Activated CD4-positive, alpha-beta memory T cell treated with anti-CD3 and anti-CD28 coated beads, Interleukin-2, amount 10 ng/mL, durations not matched to agents 7 days and 5 days (primary cell): ENCODE measurements around the gene CSGALNACT2. TPM values are rescaled to one million over a fixed set of nuclear protein-coding genes. Genes with fewer than 3 reads are reported as not detected.

Experiments
- CTCF ChIA-PET: fragments of 350-600 bp; sonication (Branson Sonifier 250); formaldehyde crosslinking; loops from one replicate; lab custom pipeline; 2021; ENCODE audit warnings: antibody characterized with exemption, inconsistent platforms; lab: Charles Lee
- POLR2A ChIA-PET: fragments of 350-600 bp; sonication (Branson Sonifier 250); formaldehyde crosslinking; loops from one replicate; lab custom pipeline; 2021; ENCODE audit warnings: antibody characterized with exemption; lab: Charles Lee
- DNase-seq: peaks from one replicate; pipeline ENCODE4 v3.0.0-alpha.2; 2020
- H3K27ac Mint-ChIP-seq: one replicate; pipeline ENCODE4 v1.8.0; 2021; ENCODE audit warnings: mild to moderate bottlenecking, mixed read lengths
- H3K27me3 Mint-ChIP-seq: one replicate; pipeline ENCODE4 v1.8.0; 2021; ENCODE audit warnings: mixed read lengths
- H3K36me3 Mint-ChIP-seq: one replicate; pipeline ENCODE4 v1.8.0; 2021; ENCODE audit warnings: low read depth, mixed read lengths
- H3K4me1 Mint-ChIP-seq: one replicate; pipeline ENCODE4 v1.8.0; 2021; ENCODE audit warnings: mixed read lengths
- H3K4me3 Mint-ChIP-seq: one replicate; pipeline ENCODE4 v1.8.0; 2021; ENCODE audit warnings: mild to moderate bottlenecking, mixed read lengths
- H3K9me3 Mint-ChIP-seq: one replicate; pipeline ENCODE4 v1.8.0; 2021; ENCODE audit warnings: mixed read lengths
- total RNA-seq, 2 experiments: library from RNA; stranded (reverse); gene quantifications; one replicate each; pipeline ENCODE4 v1.2.3, GENCODE V29; 2021

The CSGALNACT2 gene
- total RNA-seq, 2 experiments from 2014 or later = 64.8 to 66.2 TPM

GRCh38 chr10:43202657-43203447, 64.6 kb downstream of the CSGALNACT2 start:
- no peaks in the 10 kb centered on the region for H3K9me3 Mint-ChIP-seq
- ChIA-PET CTCF (interaction anchor here (0.6 to 3.2 kb wide), 26 partner anchors 9 to 250 kb away, joined by 3 to 19 read pairs (median 4); partner anchors contain the start of gene CSGALNACT2), POLR2A (interaction anchor here (1.3 to 2.3 kb wide), 4 partner anchors 10 to 85 kb away, joined by 3 to 13 read pairs (median 8); partner anchors contain the start of gene CSGALNACT2)
- no peak overlapping the region for H3K27ac Mint-ChIP-seq
- H3K36me3 Mint-ChIP-seq = no peaks in the 10 kb centered on the region
- H3K4me3 Mint-ChIP-seq = peak overlapping the region; percentile 70
- H3K4me1 Mint-ChIP-seq = peaks cover 12% of the 10 kb centered on the region
- DNase-seq = peak; percentile 53
- H3K27me3 Mint-ChIP-seq = no peaks in the 10 kb centered on the region

- Mint-ChIP-seq H3K4me3 (no peak overlapping the region), H3K36me3 (no peaks in the 10 kb centered on the region), H3K27ac (no peak overlapping the region), H3K9me3 (no peaks in the 10 kb centered on the region), H3K4me1 (peaks cover 12% of the 10 kb centered on the region), H3K27me3 (no peaks in the 10 kb centered on the region)
- CTCF ChIA-PET = interaction anchor here (0.6 to 3.2 kb wide), 16 partner anchors 9 to 258 kb away, joined by 3 to 21 read pairs (median 5); partner anchors contain the start of gene CSGALNACT2
- POLR2A ChIA-PET = interaction anchor here (1.6 to 2.3 kb wide), 2 partner anchors 9 to 10 kb away, joined by 3 to 11 read pairs; no protein-coding TSS in a partner anchor
- DNase-seq = peak; percentile 30
These were observed 65.3 kb downstream of the CSGALNACT2 start for GRCh38 chr10:43203448-43204041.

GRCh38 chr10:43204042-43204942, 66.0 kb downstream of the CSGALNACT2 start:
- Mint-ChIP-seq H3K4me3 (no peak overlapping the region), H3K4me1 (peaks cover 12% of the 10 kb centered on the region), H3K36me3 (no peaks in the 10 kb centered on the region), H3K27me3 (no peaks in the 10 kb centered on the region), H3K27ac (no peak overlapping the region), H3K9me3 (no peaks in the 10 kb centered on the region)
- peak; percentile 16 for DNase-seq
- CTCF ChIA-PET = interaction anchor here (0.6 to 3.2 kb wide), 37 partner anchors 9 to 258 kb away, joined by 3 to 21 read pairs (median 4); partner anchors contain the start of gene CSGALNACT2
- POLR2A ChIA-PET = interaction anchor here (1.0 to 1.6 kb wide), 3 partner anchors 9 to 65 kb away, joined by 3 read pairs; no protein-coding TSS in a partner anchor

- POLR2A ChIA-PET = interaction anchor here (0.7 to 1.6 kb wide), 6 partner anchors 8 to 66 kb away, joined by 3 read pairs; no protein-coding TSS in a partner anchor
- CTCF ChIA-PET = interaction anchor here (0.6 to 3.2 kb wide), 37 partner anchors 10 to 262 kb away, joined by 3 to 21 read pairs (median 4); partner anchors contain the start of gene CSGALNACT2
- no peaks in the 10 kb centered on the region for H3K9me3 Mint-ChIP-seq
- H3K27ac Mint-ChIP-seq = no peak overlapping the region
- H3K4me3 Mint-ChIP-seq = no peak overlapping the region
- no peaks in the 10 kb centered on the region for H3K27me3 Mint-ChIP-seq
- no peaks in the 10 kb centered on the region for H3K36me3 Mint-ChIP-seq
- DNase-seq = peak; percentile 73
- peaks cover 12% of the 10 kb centered on the region for H3K4me1 Mint-ChIP-seq
These were observed 66.9 kb downstream of the CSGALNACT2 start for GRCh38 chr10:43204943-43205671.

- Mint-ChIP-seq H3K36me3 (no peaks in the 10 kb centered on the region), H3K4me3 (no peak overlapping the region), H3K27me3 (no peaks in the 10 kb centered on the region), H3K9me3 (no peaks in the 10 kb centered on the region), H3K27ac (no peak overlapping the region), H3K4me1 (peaks cover 12% of the 10 kb centered on the region)
- peak; percentile 14 for DNase-seq
- ChIA-PET CTCF (interaction anchor here (0.6 to 3.2 kb wide), 28 partner anchors 11 to 261 kb away, joined by 3 to 21 read pairs (median 5); partner anchors contain the start of gene CSGALNACT2), POLR2A (interaction anchor here (0.7 to 1.3 kb wide), 3 partner anchors 11 to 41 kb away, joined by 3 read pairs; no protein-coding TSS in a partner anchor)
These were observed 67.6 kb downstream of the CSGALNACT2 start for GRCh38 chr10:43205681-43206390.

- Mint-ChIP-seq H3K9me3 (no peaks in the 10 kb centered on the region), H3K4me3 (no peak overlapping the region), H3K4me1 (peaks cover 12% of the 10 kb centered on the region), H3K27me3 (no peaks in the 10 kb centered on the region), H3K36me3 (no peaks in the 10 kb centered on the region), H3K27ac (no peak overlapping the region)
- peak; percentile 12 for DNase-seq
- CTCF ChIA-PET = interaction anchor here (0.9 to 2.8 kb wide), 3 partner anchors 11 to 142 kb away, joined by 3 to 17 read pairs (median 6); partner anchors contain the start of gene CSGALNACT2
- POLR2A ChIA-PET = no interaction called here
These were observed 68.4 kb downstream of the CSGALNACT2 start for GRCh38 chr10:43206391-43207235.

GRCh38 chr10:43208147-43209073, 70.2 kb downstream of the CSGALNACT2 start:
- H3K4me1 Mint-ChIP-seq = peaks cover 7% of the 10 kb centered on the region
- POLR2A ChIA-PET = no interaction called here
- no peaks in the 10 kb centered on the region for H3K27me3 Mint-ChIP-seq
- no peaks in the 10 kb centered on the region for H3K9me3 Mint-ChIP-seq
- H3K36me3 Mint-ChIP-seq = no peaks in the 10 kb centered on the region
- CTCF ChIA-PET = no interaction called here
- peak; percentile 14 for DNase-seq
- no peak overlapping the region for H3K4me3 Mint-ChIP-seq
- H3K27ac Mint-ChIP-seq = no peak overlapping the region

- H3K4me1 Mint-ChIP-seq = peaks cover 5% of the 10 kb centered on the region
- H3K36me3 Mint-ChIP-seq = no peaks in the 10 kb centered on the region
- H3K9me3 Mint-ChIP-seq = no peaks in the 10 kb centered on the region
- ChIA-PET CTCF (no interaction called here), POLR2A (no interaction called here)
- no peak overlapping the region for H3K4me3 Mint-ChIP-seq
- no peaks in the 10 kb centered on the region for H3K27me3 Mint-ChIP-seq
- H3K27ac Mint-ChIP-seq = no peak overlapping the region
- no peak for DNase-seq
These were observed 70.8 kb downstream of the CSGALNACT2 start for GRCh38 chr10:43209074-43209455.

- Mint-ChIP-seq H3K9me3 (no peaks in the 10 kb centered on the region), H3K36me3 (no peaks in the 10 kb centered on the region), H3K27ac (no peak overlapping the region), H3K27me3 (no peaks in the 10 kb centered on the region), H3K4me3 (no peak overlapping the region), H3K4me1 (peaks cover 3% of the 10 kb centered on the region)
- DNase-seq = no peak
- CTCF ChIA-PET = no interaction called here
- POLR2A ChIA-PET = no interaction called here
These were observed 71.5 kb downstream of the CSGALNACT2 start for GRCh38 chr10:43209651-43210141.

- CTCF ChIA-PET = no interaction called here
- Mint-ChIP-seq H3K9me3 (no peaks in the 10 kb centered on the region), H3K4me1 (no peaks in the 10 kb centered on the region), H3K27me3 (no peaks in the 10 kb centered on the region), H3K4me3 (no peak overlapping the region), H3K36me3 (no peaks in the 10 kb centered on the region), H3K27ac (no peak overlapping the region)
- DNase-seq = no peak
- POLR2A ChIA-PET = no interaction called here
These were observed 72.3 kb downstream of the CSGALNACT2 start for GRCh38 chr10:43210556-43210955.
